ENCODE data around the gene SERPINE1. TPM values are rescaled to one million over a fixed set of nuclear protein-coding genes. Genes with fewer than 3 reads are reported as not detected.

Gene SERPINE1
- total and polyA plus RNA-seq, 2 of the 13 experiments (the other 11 are each of a cell fraction or from before 2014, with no cell fraction given): 21.2 to 1,576 TPM

DNA sequence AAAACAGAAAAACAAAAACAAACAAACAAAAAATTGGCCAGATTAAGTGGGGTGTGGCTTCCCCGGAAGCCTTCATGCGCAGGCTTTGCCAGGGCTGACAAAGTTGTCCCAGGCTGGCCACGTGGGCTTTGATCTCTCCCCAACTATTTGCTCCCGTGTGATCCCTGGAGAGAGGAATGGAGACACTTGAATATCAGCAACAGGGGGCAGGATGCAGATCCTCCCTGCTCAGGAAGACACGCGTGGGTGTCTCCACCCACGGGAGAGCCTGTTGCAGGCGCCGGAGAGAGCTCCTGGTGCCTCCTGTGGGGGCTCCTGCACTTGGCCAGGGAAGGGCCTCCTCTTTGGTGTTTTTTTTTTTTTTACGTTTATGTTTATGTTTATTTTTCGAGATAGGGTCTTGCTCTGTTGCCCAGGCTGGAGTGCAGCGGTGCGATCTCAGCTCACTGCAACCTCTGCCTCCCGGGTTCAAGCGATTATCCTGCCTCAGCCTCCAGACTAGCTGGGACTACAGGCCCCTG is 22.7 kb upstream of the SERPINE1 start (continued):
- TF ChIP-seq, protein P1, sequence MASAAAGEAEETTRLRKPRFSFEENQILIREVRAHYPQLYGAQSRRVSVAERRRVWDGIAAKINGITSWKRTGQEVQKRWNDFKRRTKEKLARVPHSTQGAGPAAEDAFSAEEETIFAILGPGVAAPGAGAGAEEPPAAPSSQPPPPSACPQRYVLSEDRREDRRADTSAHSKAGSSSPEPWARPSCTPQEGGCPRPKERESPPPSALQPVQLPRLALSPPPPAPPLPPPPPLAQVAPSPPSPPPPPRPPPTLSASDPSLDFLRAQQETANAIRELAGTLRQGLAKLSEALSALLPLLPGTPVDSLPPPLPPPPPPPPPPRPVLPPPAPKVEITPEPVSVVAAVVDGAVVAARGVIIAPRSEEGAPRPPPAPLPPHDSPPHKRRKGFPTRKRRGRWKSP (CRISPR knock-in tag; IDR thresholded peaks at IDR 0.05): no peak
- TF ChIP-seq, protein P2, sequence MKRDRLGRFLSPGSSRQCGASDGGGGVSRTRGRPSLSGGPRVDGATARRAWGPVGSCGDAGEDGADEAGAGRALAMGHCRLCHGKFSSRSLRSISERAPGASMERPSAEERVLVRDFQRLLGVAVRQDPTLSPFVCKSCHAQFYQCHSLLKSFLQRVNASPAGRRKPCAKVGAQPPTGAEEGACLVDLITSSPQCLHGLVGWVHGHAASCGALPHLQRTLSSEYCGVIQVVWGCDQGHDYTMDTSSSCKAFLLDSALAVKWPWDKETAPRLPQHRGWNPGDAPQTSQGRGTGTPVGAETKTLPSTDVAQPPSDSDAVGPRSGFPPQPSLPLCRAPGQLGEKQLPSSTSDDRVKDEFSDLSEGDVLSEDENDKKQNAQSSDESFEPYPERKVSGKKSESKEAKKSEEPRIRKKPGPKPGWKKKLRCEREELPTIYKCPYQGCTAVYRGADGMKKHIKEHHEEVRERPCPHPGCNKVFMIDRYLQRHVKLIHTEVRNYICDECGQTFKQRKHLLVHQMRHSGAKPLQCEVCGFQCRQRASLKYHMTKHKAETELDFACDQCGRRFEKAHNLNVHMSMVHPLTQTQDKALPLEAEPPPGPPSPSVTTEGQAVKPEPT (CRISPR knock-in tag; IDR thresholded peaks at IDR 0.05; ENCODE audit: low read depth): no peak
- TF ChIP-seq ISL2 (CRISPR knock-in tag; IDR thresholded peaks at IDR 0.05) (no peak), ZNF546 (CRISPR knock-in tag; conservative IDR thresholded peaks at IDR 0.05) (no peak), ZSCAN30 (CRISPR knock-in tag; IDR thresholded peaks at IDR 0.05) (no peak), FOXP4 (CRISPR knock-in tag; IDR thresholded peaks at IDR 0.05) (peak; percentile 77; the same call in 1 of the 2 replicates), ARNT2 (CRISPR knock-in tag; IDR thresholded peaks at IDR 0.05; ENCODE audit: low read depth) (no peak), ZNF503 (CRISPR knock-in tag; IDR thresholded peaks at IDR 0.05) (no peak), IRX3 (CRISPR knock-in tag; IDR thresholded peaks at IDR 0.05; ENCODE audit: borderline replicate concordance, low read depth) (no peak), PHF8 (CRISPR knock-in tag; IDR thresholded peaks at IDR 0.05) (no peak), MAX (IDR thresholded peaks at IDR 0.05) (peak; percentile 87), POGK (CRISPR knock-in tag; conservative IDR thresholded peaks at IDR 0.05) (0 out of 2 replicates have a peak, but pooled peaks have one; percentile 41), SPEN (CRISPR knock-in tag; IDR thresholded peaks at IDR 0.05; ENCODE audit: low read depth) (no peak)
- TF ChIP-seq, protein P3, sequence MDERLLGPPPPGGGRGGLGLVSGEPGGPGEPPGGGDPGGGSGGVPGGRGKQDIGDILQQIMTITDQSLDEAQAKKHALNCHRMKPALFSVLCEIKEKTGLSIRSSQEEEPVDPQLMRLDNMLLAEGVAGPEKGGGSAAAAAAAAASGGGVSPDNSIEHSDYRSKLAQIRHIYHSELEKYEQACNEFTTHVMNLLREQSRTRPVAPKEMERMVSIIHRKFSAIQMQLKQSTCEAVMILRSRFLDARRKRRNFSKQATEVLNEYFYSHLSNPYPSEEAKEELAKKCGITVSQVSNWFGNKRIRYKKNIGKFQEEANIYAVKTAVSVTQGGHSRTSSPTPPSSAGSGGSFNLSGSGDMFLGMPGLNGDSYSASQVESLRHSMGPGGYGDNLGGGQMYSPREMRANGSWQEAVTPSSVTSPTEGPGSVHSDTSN (CRISPR knock-in tag; IDR thresholded peaks at IDR 0.05): no peak

Measured in HepG2 (cell line).